Activated CD8-positive, alpha-beta T cell treated with anti-CD3 and anti-CD28 coated beads for 36 hours (primary cell): ENCODE measurements around the gene METTL15. TPM values are rescaled to one million over a fixed set of nuclear protein-coding genes. Genes with fewer than 3 reads are reported as not detected.
A peak's percentile ranks its signal among the peaks of the same experiment; 100 is the strongest.

Experiments used
- ATAC-seq: fragments of 200-7000 bp; cut with Tn5 transposase; one replicate; pipeline ENCODE4 v1.10.0; 2021; ENCODE audit warnings: mild to moderate bottlenecking, moderate library complexity
- CTCF ChIA-PET: fragments of 350-600 bp; sonication (Branson Sonifier 250); formaldehyde crosslinking; loops from one replicate; lab custom pipeline; 2021; ENCODE audit warnings: antibody characterized with exemption; lab: Charles Lee
- POLR2A ChIA-PET: fragments of 350-600 bp; sonication (Branson Sonifier 250); formaldehyde crosslinking; loops from one replicate; lab custom pipeline; 2021; ENCODE audit warnings: antibody characterized with exemption; lab: Charles Lee
- DNase-seq: peaks from one replicate; pipeline ENCODE4 v3.0.0-alpha.2; 2020
- H3K27ac Mint-ChIP-seq: one replicate; pipeline ENCODE4 v1.8.0; 2021; ENCODE audit warnings: mild to moderate bottlenecking, mixed read lengths
- H3K27me3 Mint-ChIP-seq: one replicate; pipeline ENCODE4 v1.8.0; 2021; ENCODE audit warnings: mixed read lengths
- H3K36me3 Mint-ChIP-seq: one replicate; pipeline ENCODE4 v1.8.0; 2021; ENCODE audit warnings: low read depth, mixed read lengths
- H3K4me1 Mint-ChIP-seq: one replicate; pipeline ENCODE4 v1.8.0; 2021; ENCODE audit warnings: low read depth, mixed read lengths
- H3K4me3 Mint-ChIP-seq: one replicate; pipeline ENCODE4 v1.8.0; 2021; ENCODE audit warnings: mild to moderate bottlenecking, moderate library complexity, mixed read lengths
- H3K9me3 Mint-ChIP-seq: one replicate; pipeline ENCODE4 v1.8.0; 2021; ENCODE audit warnings: mixed read lengths
- intact Hi-C: fragments of 100-400 bp; cut with micrococcal nuclease; formaldehyde crosslinking; loops from one replicate; pipeline ENCODE4 v1.10.0; 2022
- total RNA-seq, 2 experiments: library from RNA; stranded (reverse); gene quantifications; one replicate each; pipeline ENCODE4 v1.2.3, GENCODE V29; 2021
- TF ChIP-seq, protein P1 (sequence below): fragments of 200-600 bp; IDR thresholded peaks from one replicate; pipeline ENCODE4 v1.8.0; 2022; ENCODE audit warnings: antibody characterized with exemption, mild to moderate bottlenecking

Gene METTL15
- total RNA-seq, 2 experiments from 2014 or later = 19.4 to 20.4 TPM

DNA sequence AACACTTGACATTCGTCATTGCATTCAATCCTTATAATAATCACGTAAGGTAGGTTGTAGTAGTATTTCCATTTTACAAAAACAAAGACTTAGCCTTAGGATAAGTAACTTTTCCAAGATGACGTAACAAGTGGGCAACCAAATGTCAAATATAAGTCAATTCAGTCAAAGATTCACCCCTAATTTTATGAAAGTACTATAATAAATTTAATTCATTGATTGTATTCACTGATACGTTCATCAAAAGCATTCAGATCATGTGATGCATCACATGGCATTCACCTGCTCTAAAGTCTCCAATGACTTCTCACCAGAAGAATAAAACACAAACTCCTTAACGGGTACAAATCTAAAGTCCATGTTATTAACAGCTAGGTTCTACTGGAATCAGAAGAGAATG, 2.3 kb upstream of the METTL15 start:
- no peaks in the 10 kb centered on the region for H3K27me3 Mint-ChIP-seq
- H3K4me3 Mint-ChIP-seq = peak overlapping the region; percentile 98
- ATAC-seq (no peak), DNase-seq (no peak)
- peaks cover 21% of the 10 kb centered on the region for H3K4me1 Mint-ChIP-seq
- H3K9me3 Mint-ChIP-seq = no peaks in the 10 kb centered on the region
- no peak overlapping the region for H3K27ac Mint-ChIP-seq
- H3K36me3 Mint-ChIP-seq = peaks cover 6% of the 10 kb centered on the region
- ChIA-PET POLR2A (no interaction called here), CTCF (no interaction called here)
- intact Hi-C loops = loop anchor here (5.0 kb wide), 1 partner anchor 599 kb away; the partner anchor contains the start of gene LIN7C
- TF ChIP-seq, protein P1, sequence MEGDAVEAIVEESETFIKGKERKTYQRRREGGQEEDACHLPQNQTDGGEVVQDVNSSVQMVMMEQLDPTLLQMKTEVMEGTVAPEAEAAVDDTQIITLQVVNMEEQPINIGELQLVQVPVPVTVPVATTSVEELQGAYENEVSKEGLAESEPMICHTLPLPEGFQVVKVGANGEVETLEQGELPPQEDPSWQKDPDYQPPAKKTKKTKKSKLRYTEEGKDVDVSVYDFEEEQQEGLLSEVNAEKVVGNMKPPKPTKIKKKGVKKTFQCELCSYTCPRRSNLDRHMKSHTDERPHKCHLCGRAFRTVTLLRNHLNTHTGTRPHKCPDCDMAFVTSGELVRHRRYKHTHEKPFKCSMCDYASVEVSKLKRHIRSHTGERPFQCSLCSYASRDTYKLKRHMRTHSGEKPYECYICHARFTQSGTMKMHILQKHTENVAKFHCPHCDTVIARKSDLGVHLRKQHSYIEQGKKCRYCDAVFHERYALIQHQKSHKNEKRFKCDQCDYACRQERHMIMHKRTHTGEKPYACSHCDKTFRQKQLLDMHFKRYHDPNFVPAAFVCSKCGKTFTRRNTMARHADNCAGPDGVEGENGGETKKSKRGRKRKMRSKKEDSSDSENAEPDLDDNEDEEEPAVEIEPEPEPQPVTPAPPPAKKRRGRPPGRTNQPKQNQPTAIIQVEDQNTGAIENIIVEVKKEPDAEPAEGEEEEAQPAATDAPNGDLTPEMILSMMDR = no peak

DNA sequence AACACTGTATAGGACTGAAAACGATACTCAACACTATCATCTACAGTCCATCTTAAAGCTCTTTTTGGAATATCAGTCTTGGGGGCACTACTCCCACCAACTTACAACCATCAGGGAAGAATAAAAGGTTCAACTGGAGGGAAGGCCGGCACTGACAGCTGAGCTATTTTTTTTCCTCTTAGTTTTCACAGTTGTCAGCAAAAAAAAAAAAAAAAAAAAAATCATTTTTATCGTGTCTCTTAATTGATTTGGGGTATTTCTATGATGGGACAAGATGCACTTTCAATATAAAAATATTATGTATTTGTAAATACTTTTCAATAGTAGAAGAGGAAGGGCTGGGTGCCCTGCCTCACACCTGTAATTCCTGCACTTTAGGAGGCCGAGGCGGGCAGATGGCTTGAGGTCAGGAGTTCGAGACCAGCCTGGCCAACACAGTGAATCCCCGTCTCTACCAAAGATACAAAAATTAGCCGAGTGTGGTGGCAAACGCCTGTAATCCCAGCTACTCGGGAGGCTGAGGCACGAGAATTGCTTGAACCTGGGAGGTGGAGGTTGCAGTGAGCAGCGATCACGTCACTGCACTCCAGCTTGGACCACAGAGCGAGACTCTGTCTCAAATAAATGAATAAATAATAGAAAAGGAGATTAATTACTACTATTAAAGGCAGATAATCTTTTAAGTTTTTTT, 1.7 kb upstream of the METTL15 start:
- intact Hi-C loops = loop anchor here (5.0 kb wide), 1 partner anchor 599 kb away; the partner anchor contains the start of gene LIN7C
- CTCF ChIA-PET = no interaction called here

DNA sequence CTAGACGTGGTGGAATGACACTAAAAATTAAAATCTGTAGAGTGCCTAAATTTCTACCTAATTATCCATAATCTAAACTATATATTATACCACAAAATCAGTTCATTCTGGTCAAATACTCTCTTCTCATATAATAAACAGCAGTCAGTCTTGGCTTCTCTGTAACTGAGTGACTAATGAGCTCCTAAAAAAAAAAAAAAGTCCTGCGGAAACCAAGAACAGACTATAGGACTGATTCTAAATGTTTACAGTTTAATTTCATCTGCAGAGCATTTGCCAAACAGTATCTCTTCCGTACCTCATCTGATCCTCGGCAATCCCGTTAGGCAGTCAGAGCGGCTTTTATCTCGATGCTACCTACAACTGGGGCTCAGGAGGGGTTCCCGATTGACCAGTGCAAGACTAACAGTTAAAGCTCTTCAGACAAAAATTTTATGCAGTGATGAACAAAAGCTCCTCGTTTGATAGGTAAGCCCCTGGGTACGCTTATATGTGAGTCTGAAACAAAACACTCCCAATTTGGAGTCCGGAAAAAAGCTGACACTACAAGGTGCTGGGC, 918 bp upstream of the METTL15 start:
- peaks cover 32% of the 10 kb centered on the region for H3K4me1 Mint-ChIP-seq
- intact Hi-C loops = loop anchor here (5.0 kb wide), 1 partner anchor 600 kb away; the partner anchor contains the start of gene LIN7C
- ATAC-seq (no peak), DNase-seq (peak; percentile 18)
- TF ChIP-seq, protein P1 = no peak
- no peaks in the 10 kb centered on the region for H3K9me3 Mint-ChIP-seq
- POLR2A ChIA-PET = interaction anchor here (0.8 to 1.4 kb wide), 3 partner anchors 10 to 155 kb away, joined by 3 to 7 read pairs (median 3); no protein-coding TSS in a partner anchor
- CTCF ChIA-PET = interaction anchor here (1.1 kb wide), 1 partner anchor 18 kb away, joined by 4 read pairs; no protein-coding TSS in a partner anchor
- peaks cover 6% of the 10 kb centered on the region for H3K36me3 Mint-ChIP-seq
- peak overlapping the region; percentile 98 for H3K4me3 Mint-ChIP-seq
- H3K27me3 Mint-ChIP-seq = no peaks in the 10 kb centered on the region
- peak overlapping the region; percentile 99 for H3K27ac Mint-ChIP-seq

More for the DNA sequence above, 1.7 kb upstream of the METTL15 start:
- Mint-ChIP-seq H3K27ac (peak overlapping the region; percentile 1), H3K27me3 (no peaks in the 10 kb centered on the region), H3K36me3 (peaks cover 6% of the 10 kb centered on the region), H3K9me3 (no peaks in the 10 kb centered on the region), H3K4me1 (peaks cover 25% of the 10 kb centered on the region), H3K4me3 (peak overlapping the region; percentile 98)
- TF ChIP-seq, protein P1 = no peak
- ATAC-seq (no peak), DNase-seq (no peak)
- POLR2A ChIA-PET = interaction anchor here (1.1 kb wide), 1 partner anchor 156 kb away, joined by 3 read pairs; no protein-coding TSS in a partner anchor

DNA sequence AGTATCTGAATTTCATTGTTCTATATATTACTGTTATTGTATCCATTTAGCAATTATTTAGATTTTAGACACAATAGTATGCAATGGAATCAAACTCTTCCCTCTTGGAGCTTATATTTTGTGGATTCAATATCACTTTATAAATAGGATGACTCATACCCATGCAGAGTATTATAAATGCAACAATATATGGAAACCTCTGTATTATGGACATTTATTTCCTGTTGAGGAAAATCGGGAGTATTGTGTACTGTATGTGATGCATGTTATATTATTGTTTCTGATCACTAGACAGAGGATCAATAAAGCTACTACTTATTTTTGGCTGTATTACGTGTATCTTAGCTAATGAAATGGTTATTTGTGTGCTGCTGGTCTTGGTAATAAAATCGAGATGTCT, 770 bp downstream of the METTL15 start:
- ATAC-seq = no peak
- Mint-ChIP-seq H3K4me3 (peak overlapping the region; percentile 98), H3K9me3 (no peaks in the 10 kb centered on the region), H3K27ac (peak overlapping the region; percentile 99), H3K27me3 (no peaks in the 10 kb centered on the region), H3K4me1 (peaks cover 36% of the 10 kb centered on the region), H3K36me3 (peaks cover 12% of the 10 kb centered on the region)
- intact Hi-C loops = loop anchor here (5.0 kb wide), 1 partner anchor 602 kb away; the partner anchor contains the start of gene LIN7C
- TF ChIP-seq, protein P1 = no peak
- no peak for DNase-seq
- POLR2A ChIA-PET = no interaction called here
- CTCF ChIA-PET = no interaction called here
